Small intestine (tissue), 7 donors: ENCODE results near the gene APOE. TPM values are rescaled to one million over a fixed set of nuclear protein-coding genes. Genes with fewer than 3 reads are reported as not detected.
A peak's percentile ranks its signal among the peaks of the same experiment; 100 is the strongest.

Source experiments
- DNase-seq, 2 donors: peaks; one replicate each; pipeline versions ENCODE4 v3.0.0 to v3.0.0-alpha.2; 2013
- FAIRE-seq: peaks from 2 replicates; lab custom pipeline; 2012; peaks lifted over from hg19 to GRCh38; lab: Jason Lieb, UNC
- H3K27ac ChIP-seq, 3 donors: one replicate each; pipeline ENCODE4 v1.5.1; 2013; ENCODE audit warnings: low read length in 2 of 3, mild to moderate bottlenecking in 2 of 3, control low read depth in 1 of 3, inconsistent platforms in 1 of 3, low read depth in 1 of 3, moderate library complexity in 1 of 3
- H3K27me3 ChIP-seq, 3 donors: one replicate each; pipeline ENCODE4 v1.6.1; 2013; ENCODE audit warnings: low read length in 3 of 3, inconsistent platforms in 1 of 3; ENCODE audit not compliant: control insufficient read depth in 3 of 3, insufficient read depth in 3 of 3
- H3K36me3 ChIP-seq, 3 donors: one replicate each; pipeline ENCODE4 v1.6.1; 2013; ENCODE audit warnings: low read length in 3 of 3, inconsistent platforms in 1 of 3, low read depth in 1 of 3, mild to moderate bottlenecking in 1 of 3, moderate library complexity in 1 of 3; ENCODE audit not compliant: control insufficient read depth in 3 of 3, insufficient read depth in 2 of 3
- H3K4me1 ChIP-seq, 3 donors: one replicate each; pipeline ENCODE4 v1.6.1; 2013; ENCODE audit warnings: low read length in 2 of 3, inconsistent platforms in 1 of 3, low read depth in 1 of 3, mild to moderate bottlenecking in 1 of 3, moderate library complexity in 1 of 3; ENCODE audit not compliant: control insufficient read depth in 3 of 3, insufficient read depth in 2 of 3
- H3K4me3 ChIP-seq, 3 donors: one replicate each; pipeline ENCODE4 v1.5.1; 2013; ENCODE audit warnings: low read length in 3 of 3, control low read depth in 1 of 3, inconsistent platforms in 1 of 3, low read depth in 1 of 3, mild to moderate bottlenecking in 1 of 3, moderate library complexity in 1 of 3
- H3K9me3 ChIP-seq, 2 donors: one replicate each; pipeline ENCODE4 v1.6.1; 2013; ENCODE audit warnings: low read depth in 1 of 2, low read length in 1 of 2; ENCODE audit not compliant: control insufficient read depth in 2 of 2, insufficient read depth in 1 of 2
- WGBS, 3 donors: extraction: QIAGEN DNeasy Blood & Tissue Kit; methylation state at CpG; one replicate each; pipeline ENCODE4 v1.1.7; 2013; 5-methylcytosine and 5-hydroxymethylcytosine counted together
- polyA plus RNA-seq, 4 donors: library from polyadenylated mRNA; stranded (reverse) in 3 of 4; unstranded in 1 of 4; fragments of 200-250 nt in 3 of 4; fragments of 120-200 nt in 1 of 4; gene quantifications; one replicate each; pipeline versions ENCODE4 v1.2.1 to v1.2.3, GENCODE V29; 2013
- donor health status: healthy with polysubstance abuse.
- donor health status: control.
- donor health status: control.
- donor health status: Bipolar disorder and iron deficiency.
- donor health status: healthy.

The APOE gene
- polyA plus RNA-seq, 4 donors, result 14.1 to 201 (median 122) TPM

GRCh38 chr19:44943801-44944249, 38.2 kb downstream of the APOE start:
- no peak for FAIRE-seq
- peaks cover 0 to 14% (median 3%) of the 10 kb centered on the region in 3 donors for H3K4me1 ChIP-seq
- no peaks in the 10 kb centered on the region for H3K9me3 ChIP-seq
- H3K4me3 ChIP-seq, result no peak overlapping the region
- DNase-seq, result no peak
- WGBS, 3 donors, result 67 to 81% (median 70%) methylated on average over 10 of the region's 10 CpGs
- H3K36me3 ChIP-seq, result peaks cover 0 to 10% (median 0%) of the 10 kb centered on the region in 3 donors
- no peaks in the 10 kb centered on the region for H3K27me3 ChIP-seq
- H3K27ac ChIP-seq, result no peak overlapping the region

- Histone ChIP-seq H3K27me3 (no peaks in the 10 kb centered on the region), H3K4me3 (no peak overlapping the region), H3K9me3 (no peaks in the 10 kb centered on the region), H3K27ac (no peak overlapping the region), H3K4me1 (peaks cover 0 to 19% (median 3%) of the 10 kb centered on the region in 3 donors), H3K36me3 (peaks cover 0 to 33% (median 0%) of the 10 kb centered on the region in 3 donors)
- WGBS, 3 donors, result 90 to 97% (median 90%) methylated on average over 13 of the region's 13 CpGs
- FAIRE-seq (no peak), DNase-seq (no peak)
These were observed 41.5 kb downstream of the APOE start for GRCh38 chr19:44947041-44947581.

DNA sequence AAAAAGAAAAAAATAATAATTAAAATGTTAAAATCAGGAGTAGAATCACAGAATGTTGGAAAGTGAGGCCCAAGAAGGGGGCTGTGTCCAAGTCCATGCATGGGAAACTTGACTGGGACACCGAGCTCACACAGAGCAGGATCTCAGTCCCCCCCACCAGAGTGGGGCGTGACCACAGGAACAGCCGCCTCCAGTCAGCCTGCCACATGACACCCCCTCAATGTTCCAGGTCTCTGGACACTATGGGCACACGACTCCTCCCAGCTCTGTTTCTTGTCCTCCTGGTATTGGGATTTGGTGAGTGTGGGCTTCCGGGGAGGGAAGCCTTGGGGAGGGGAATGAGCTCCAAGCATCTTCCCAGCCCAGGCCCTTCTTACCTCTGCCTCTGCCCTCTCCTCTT, 42.6 kb downstream of the APOE start:
- 80 to 85% (median 81%) methylated on average over 5 of the region's 5 CpGs for WGBS, 3 donors
- FAIRE-seq, result no peak
- Histone ChIP-seq H3K36me3 (peaks cover 0 to 34% (median 0%) of the 10 kb centered on the region in 3 donors), H3K9me3 (no peaks in the 10 kb centered on the region), H3K27ac (no peak overlapping the region), H3K27me3 (no peaks in the 10 kb centered on the region), H3K4me1 (peaks cover 0 to 19% (median 3%) of the 10 kb centered on the region in 3 donors), H3K4me3 (no peak overlapping the region)
- no peak for DNase-seq

DNA sequence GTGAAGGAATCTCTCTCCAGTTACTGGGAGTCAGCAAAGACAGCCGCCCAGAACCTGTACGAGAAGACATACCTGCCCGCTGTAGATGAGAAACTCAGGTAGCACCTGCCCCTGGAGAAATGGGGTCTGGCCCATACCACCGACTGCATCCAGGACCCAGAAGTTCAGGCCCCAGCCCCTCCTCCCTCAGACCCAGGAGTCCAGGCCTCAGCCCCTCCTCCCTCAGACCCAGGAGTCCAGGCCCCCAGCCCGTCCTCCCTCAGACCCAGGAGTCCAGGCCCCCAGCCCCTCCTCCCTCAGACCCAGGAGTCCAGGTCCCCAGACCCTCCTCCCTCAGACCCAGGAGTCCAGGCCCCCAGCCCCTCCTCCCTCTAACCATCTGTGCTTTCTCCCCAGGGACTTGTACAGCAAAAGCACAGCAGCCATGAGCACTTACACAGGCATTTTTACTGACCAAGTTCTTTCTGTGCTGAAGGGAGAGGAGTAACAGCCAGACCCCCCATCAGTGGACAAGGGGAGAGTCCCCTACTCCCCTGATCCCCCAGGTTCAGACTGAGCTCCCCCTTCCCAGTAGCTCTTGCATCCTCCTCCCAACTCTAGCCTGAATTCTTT, 43.3 kb downstream of the APOE start:
- DNase-seq (no peak), FAIRE-seq (no peak)
- Histone ChIP-seq H3K27ac (no peak overlapping the region), H3K4me1 (peaks cover 0 to 25% (median 3%) of the 10 kb centered on the region in 3 donors), H3K4me3 (no peak overlapping the region), H3K9me3 (no peaks in the 10 kb centered on the region), H3K27me3 (no peaks in the 10 kb centered on the region), H3K36me3 (peaks cover 0 to 37% (median 2%) of the 10 kb centered on the region in 3 donors)
- WGBS, 3 donors, result 83 to 92% (median 90%) methylated on average over 4 to 5 of the region's 5 CpGs

DNA sequence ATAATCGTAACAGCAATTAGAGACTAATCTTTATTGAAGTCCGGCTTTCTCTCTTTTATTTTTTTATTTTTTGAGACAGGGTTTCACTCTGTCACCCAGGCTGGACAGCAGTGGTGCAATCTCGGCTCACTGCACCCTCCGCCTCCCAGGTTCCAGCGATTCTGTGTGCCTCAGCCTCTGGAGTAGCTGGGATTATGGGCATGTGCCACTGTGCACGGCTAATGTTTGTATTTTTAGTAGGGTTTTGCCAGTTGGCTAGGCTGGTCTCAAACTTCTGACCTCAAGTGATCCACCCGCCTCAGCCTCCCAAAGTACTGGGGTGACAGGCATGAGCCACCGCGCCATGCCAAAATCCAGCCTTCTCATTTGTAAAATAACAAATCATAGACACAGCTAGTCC, 44.0 kb downstream of the APOE start:
- DNase-seq, result no peak
- H3K4me1 ChIP-seq, result peaks cover 0 to 26% (median 3%) of the 10 kb centered on the region in 3 donors
- no peak for FAIRE-seq
- no peak overlapping the region for H3K27ac ChIP-seq
- 79 to 92% (median 91%) methylated on average over 9 of the region's 9 CpGs for WGBS, 3 donors
- no peaks in the 10 kb centered on the region for H3K9me3 ChIP-seq
- H3K27me3 ChIP-seq, result no peaks in the 10 kb centered on the region
- peaks cover 0 to 37% (median 2%) of the 10 kb centered on the region in 3 donors for H3K36me3 ChIP-seq
- no peak overlapping the region for H3K4me3 ChIP-seq

DNA sequence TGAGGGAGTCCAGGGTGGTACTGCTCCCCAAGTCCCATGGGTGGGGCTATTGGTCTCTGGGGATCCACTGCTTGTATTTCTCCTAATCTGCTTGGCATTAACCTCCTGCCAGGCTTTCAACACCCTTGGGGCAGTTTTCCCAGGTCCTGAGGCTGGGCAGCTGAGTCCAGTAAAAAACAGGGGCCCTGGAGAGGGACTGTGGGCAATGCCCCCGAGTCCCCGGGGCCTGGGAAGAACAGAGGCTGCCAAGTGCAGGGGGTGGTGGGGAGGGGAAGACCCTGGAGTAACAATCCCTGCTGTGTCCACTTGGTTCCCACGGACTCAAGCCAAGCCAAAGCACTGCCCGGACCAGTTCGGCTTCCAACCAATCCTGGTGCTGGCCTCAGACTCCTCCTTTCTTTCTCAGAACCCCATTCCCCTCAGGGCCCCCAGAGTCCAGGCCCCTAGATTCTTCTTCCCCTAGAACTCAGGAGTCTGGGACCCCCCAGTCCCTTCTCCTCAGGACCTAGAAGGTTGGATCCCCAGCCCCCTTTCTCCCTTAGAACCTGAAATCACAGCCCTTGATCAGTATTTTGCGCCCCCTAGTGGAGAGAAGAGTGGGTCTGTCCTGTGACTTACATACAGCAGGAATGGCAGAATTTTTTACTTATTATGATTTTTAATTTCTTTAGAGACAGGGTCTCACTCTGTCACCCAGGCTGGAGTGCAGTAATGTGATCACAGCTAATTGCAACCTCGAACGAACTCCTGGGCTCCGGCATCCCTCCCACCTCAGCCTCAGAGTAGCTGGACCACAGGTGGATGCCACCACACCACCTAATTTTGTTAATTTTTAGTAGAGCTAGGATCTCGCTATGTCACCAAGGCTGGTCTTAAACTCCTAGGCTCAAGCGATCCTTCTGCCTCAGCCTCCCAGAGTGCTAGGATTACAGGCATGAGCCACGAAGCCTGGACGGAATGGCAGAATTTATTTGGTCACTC, 45.9 kb downstream of the APOE start:
- Histone ChIP-seq H3K9me3 (no peaks in the 10 kb centered on the region), H3K4me3 (no peak overlapping the region), H3K27me3 (no peaks in the 10 kb centered on the region), H3K27ac (no peak overlapping the region), H3K36me3 (peaks cover 0 to 37% (median 2%) of the 10 kb centered on the region in 3 donors), H3K4me1 (peaks cover 2 to 25% (median 4%) of the 10 kb centered on the region in 3 donors)
- DNase-seq, result peak; percentile 78 to 81
- FAIRE-seq, result no peak
- WGBS, 3 donors, result 48 to 53% (median 50%) methylated on average over 13 of the region's 13 CpGs

- no peaks in the 10 kb centered on the region for H3K27me3 ChIP-seq
- H3K36me3 ChIP-seq, result peaks cover 0 to 29% (median 2%) of the 10 kb centered on the region in 3 donors
- DNase-seq, result no peak
- no peaks in the 10 kb centered on the region for H3K9me3 ChIP-seq
- peak overlapping the region; percentile 86 to 95 (median 92) for H3K4me3 ChIP-seq
- WGBS, 3 donors, result 22 to 33% (median 24%) methylated on average over 12 to 13 of the region's 13 CpGs
- peaks cover 6 to 27% (median 7%) of the 10 kb centered on the region in 3 donors for H3K4me1 ChIP-seq
- H3K27ac ChIP-seq, result peak overlapping the region; percentile 88 to 97 (median 96)
- FAIRE-seq, result no peak
These were observed 48.7 kb downstream of the APOE start for GRCh38 chr19:44954278-44954648.
